ENCODE results near the gene CLN6.
"Not testable (repeated sequence)": the region's sequence is repeated elsewhere in the genome, so short reads cannot be mapped to it uniquely, and the experiment has no call there.

The CLN6 gene

DNA sequence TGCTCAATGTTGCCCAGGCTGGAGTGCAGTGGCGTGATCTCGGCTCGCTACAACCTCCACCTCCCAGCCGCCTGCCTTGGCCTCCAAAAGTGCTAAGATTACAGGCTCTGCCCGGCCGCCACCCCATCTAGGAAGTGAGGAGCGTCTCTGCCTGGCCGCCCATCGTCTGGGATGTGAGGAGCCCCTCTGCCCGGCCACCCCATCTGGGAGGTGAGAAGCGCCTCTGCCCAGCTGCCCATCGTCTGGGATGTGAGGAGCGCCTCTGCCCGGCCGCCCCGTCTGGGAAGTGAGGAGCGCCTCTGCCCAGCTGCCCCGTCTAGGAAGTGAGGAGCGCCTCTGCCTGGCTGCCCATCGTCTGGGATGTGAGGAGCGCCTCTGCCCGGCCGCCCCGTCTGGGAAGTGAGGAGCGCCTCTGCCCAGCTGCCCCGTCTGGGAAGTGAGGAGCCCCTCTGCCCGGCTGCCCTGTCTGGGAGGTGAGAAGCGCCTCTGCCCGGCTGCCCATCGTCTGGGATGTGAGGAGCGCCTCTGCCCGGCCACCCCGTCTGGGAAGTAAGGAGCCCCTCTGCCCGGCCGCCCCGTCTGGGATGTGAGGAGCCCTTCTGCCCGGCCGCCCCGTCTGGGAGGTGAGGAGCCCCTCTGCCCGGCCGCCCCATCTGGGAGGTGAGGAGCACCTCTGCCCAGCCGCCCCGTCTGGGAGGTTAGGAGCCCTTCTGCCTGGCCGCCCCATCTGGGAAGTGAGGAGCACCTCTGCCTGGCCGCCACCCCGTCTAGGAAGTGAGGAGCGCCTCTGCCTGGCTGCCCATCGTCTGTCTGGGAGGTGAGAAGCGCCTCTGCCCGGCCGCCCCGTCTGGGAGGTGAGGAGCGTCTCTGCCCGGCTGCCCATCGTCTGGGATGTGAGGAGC is 7.7 kb downstream of the CLN6 start:
- DNase-seq: not testable (repeated sequence)

DNA sequence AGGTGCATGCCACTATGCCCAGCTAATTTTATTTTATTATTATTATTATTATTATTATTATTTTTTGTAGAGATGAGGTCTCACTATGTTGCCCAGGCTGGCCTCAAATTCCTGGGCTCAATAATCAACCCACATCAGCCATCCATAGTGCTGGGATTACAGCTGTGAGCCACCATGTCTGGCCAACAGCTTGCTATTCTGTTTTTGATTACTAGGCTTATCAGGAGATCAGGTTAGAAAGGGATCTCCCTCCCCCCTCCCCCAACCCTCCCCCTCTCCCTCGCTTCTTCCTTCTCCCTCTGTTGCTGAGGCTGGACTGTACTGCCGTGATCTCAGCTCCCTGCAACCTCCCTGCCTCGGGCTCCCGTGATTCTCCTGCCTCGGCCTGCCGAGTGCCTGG is 8.6 kb downstream of the CLN6 start:
- no peak for DNase-seq

DNA sequence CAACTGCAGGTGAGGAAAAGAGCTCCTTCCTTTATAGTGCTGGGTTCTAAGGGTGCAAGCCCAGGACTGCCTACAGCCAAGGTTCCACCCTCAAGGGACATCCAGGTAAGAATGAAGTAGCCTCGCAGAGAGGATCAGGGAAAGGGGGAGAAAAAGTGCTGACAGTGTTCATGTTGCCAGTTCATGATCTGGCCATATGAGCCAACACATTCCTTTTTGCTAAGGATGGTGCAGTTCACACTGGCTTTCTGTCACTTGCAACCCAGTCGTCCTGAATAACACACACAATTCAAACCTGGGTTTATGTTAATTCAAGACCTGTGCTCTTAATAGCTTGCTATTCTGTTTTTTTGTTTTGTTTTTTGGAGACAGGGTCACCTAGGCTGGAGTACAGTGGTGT is 9.0 kb downstream of the CLN6 start:
- DNase-seq: no peak

DNA sequence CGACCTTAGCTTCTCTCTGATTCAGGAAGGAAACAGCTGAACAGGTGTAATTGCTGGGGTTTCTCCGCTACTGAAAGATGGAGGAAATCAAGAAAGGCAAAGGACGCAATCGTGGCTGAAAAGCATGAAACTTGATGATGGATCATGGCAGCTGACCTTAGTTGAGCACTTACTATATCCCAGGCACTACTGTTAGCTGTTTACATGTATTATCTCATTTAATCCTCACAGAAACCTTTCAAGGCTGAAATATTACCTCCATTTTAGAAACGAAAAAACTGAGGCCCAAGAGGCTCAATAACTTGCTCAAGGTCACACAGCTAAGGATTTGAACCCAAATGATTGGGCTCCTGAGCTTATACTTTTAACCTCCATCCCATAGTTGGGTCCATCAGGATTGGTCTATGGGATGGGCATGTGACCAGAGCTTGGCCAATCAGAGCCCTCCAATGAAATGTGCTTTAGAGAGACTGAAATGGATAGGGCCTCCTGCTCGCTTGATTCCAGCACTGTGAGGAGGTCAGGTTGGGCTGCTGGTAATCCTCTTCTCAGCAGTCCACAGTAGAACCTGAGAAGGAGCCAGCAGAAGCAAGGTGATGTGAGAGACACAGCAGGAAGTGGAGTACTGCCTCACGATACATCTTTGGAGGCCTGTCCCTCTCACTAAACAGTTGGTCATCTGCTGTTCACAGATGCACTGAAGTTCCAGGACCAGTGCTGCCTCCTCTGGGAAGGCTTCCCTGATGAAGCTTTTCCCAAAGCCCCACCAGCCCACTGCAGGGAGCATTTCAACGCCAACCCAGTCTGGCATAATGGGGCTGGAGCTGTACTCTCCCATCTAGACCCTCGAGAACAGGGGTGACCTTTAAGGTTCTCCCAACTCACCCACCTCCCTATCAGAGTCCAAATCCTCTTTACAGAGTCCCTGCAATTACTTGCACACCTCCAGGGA is 10.4 kb downstream of the CLN6 start:
- DNase-seq: no peak

DNA sequence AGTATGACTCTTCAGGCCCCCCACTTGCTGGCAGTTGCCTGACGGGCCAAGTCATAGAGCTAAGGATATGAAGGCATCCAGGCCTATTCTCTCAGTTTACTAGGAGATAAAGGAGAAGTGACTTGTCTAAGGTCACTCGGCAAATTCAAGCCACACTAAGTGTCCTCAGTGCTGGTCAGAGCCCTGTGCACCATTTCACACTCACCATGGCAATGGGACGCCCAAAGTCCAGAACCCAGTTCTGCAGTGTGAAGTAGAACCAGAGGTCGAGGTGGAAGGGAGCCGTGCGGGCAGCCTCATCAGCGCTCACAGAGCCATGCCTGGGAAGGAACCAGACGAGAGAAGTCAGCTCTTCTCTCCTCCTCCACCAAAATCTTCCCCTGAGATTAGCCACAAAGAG is 11.2 kb downstream of the CLN6 start:
- no peak for DNase-seq

DNA sequence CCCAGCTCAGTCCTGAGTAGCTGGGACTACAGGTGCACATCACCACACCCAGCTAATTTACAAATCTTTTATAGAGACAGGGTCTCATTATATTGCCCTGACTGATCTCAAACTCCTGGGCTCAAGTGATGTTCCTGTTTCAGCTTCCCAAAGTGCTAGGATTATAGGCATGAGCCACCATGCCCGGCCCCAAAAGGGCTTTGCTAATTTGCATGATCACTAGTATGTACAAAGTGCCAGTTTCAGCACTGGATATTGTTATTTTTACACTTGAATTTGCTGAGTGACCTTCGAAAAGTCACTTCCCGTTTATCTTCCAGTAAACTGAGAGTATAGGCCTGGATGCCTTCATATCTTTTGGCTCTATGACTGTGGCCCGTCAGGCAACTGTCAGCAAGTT is 12.2 kb downstream of the CLN6 start:
- DNase-seq: no peak

DNA sequence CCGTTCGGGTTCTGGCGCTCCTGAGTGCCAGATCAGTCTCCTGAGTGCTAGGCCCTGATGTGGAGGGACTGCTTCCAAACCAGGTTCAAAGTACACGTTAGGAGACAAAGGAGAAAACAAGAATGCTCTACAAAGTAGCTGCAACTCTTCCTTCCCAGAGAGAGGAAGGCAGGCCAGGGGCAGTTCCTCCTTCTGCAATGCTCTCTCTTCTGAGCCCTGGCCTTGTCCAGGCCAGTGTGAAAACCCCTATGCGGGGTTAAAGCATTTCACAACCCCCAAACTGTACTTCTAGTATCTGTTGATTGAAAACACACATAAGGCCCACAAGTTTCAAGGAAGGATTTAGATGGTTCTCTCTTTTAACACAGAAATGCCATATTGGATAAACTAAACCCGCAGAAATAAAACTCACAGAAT is 14.7 kb downstream of the CLN6 start:
- no peak for DNase-seq

DNA sequence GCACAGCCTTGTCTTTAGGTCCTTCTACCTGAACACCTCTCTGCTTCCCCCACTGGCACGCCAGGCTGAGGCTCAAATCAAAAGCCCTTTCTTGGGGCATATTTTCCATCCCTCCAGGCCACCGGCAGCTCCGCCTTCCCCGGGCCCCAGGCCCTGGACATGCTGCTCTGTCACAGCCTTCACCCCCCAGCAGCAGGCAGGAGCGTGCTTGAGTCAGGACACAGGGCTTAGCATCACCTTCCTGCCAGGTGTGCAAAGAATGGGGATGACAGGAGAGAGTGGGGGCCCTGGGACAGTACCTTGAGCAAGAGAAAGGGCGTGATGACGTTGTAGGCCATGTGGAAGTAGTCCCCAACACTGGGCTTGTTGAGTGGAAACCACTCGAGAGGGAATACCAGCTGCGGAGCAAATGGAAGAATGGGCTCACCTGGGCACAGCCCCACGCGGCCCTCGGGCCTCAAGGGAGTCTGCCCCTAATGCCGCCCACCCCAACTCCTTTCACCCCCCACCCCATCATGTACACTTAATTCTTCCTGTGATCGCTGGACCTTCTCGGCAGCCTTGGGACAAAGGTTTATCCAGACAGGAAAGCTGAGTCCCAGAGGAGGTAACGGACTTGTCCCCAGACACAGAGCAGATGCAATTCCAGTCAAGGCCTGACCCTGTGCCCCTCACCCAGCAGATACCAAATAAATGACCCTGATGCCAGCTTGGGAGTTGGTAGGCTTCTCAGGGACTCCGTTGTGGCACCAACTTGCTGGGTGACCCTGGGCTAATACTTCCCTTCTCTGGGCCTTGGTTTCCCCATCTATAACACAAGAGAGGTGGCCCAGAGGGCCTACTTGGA is 15.3 kb downstream of the CLN6 start:
- no peak for DNase-seq

DNA sequence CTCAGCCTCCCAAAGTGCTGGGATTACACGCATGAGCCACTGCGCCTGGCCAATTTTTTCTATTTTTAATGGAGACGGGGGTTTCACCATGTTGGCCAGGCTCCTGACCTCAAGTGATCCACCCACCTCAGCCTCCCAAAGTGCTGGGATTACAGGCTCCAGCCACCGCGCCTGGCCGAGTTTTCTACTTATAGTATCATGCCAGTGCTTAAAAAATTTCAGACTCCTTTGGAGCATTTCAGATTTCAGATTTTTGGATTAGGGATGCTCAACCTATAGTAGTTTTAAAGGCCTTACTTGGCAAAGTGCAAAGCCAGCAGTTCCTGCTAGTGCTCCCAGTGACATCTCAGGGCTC is 16.1 kb downstream of the CLN6 start:
- DNase-seq: not testable (repeated sequence)

DNA sequence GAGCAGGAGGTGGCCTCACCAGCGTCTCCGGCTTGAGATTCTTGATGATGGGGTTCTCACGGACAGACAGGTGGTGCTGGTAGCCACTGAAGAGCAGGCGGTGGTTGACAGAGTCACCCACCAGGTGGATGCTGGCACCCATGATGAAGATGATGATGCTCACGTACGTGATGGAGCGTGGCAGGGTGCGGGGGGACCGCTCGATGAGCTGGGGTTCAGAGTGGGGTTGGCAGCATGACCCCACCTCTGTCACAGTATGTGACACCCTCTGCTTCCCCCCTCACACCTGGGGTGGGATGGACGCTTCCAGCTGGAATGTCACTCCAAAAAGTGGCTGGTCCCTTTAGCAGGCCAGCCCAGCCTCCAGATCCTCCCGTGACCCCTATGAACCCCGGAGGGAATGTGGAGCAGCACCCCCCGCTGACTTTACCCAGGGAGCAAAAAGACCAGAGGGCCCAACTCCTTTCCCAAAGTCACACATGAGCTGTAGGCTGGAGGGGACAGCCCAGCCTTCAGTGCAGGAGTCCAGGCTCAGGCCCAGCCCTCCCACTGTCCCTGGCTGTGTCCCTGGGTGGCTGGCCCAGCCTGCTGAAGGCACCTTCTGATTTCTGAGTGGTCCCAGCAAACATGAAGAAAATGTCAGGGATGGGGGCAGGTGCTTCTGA is 17.7 kb downstream of the CLN6 start:
- DNase-seq: no peak

DNA sequence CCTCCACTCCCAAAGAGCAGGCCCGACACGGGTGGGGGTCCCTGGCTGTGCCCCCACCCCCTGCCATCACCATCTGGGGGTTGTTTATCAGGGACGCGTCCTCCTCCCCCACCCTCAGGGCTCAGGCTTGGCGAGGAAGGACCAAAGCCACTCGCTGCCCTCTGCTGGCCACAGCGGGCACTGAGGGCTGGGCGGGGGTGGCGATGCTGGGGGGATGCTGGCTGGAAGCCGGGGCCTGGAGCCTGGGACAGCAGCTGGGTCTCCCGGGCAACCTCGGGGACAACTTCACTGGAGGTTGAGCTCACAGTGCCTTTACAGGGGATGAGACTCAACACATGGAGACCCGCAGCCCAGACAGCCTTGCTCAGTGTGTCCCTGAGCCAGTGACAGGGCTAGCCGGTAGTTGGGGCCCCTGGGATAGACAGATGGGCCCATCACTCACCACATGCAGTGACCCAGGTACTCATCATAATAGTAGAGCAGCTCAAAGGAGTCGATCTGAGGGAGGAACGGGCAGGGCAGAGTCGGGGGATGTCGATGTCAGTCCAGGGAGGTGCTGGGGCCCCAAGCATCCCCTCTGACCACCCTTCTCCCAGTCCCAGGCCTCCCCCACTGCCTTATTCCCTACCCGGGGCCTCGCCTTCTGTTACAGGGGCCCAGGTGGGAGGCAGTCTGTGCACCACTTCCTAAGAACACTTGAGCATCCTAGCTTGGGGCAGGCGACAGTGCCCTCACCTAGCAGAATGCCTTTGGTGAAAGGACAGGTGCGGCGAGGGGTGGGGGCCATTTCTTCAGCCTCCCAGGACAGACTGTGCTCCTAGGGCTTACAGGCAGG is 18.5 kb downstream of the CLN6 start:
- peak; percentile 36 to 66 for DNase-seq

DNA sequence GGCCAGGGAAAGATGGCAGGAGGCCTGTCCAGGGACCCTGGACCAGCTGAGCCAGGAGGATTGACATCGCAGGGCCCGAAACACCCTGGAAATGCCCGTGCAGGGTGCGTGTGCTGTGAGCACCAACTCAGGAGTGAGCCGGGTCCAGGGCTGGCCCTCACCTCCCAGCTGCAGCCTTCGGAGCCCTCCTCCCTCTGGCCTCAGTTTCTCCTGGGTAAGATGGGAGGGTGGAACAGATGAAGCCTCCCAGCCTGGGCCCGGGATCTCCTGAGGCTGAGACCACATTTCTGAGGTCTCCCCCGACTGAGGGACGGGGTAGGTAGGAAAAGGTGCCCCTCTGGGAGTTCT is 19.1 kb downstream of the CLN6 start:
- DNase-seq: no peak

DNA sequence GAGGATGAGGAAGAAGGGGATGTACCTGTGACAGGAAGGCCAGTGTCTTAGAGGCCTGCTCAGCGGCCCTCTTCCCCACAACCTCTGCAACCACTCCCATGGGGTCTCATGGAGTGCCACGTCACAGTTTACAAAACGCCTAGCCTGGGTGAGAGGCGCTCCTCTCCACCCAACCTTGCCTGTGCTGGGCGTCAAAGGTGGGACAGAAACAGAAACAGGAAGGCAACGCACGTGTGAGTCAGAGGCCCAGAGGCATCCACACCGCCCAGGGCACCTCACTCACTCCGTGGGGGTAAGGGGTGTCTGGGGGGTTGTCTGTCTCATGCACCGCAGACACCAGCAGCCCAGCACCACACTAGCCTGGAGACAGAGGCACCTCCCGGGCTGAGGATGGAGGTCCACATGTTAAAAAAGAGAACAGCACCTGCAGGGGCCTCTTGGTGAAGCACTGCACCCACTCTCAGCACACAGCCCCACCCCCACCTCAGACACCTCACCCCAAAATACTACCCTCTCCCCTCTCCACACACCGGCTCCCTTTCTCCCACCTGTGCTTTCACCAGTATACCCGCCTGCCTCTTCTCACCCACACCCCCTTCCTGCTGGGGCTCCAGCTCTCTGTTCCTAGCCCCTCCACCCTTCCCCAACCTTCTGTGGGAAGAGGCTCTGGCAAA is 19.7 kb downstream of the CLN6 start:
- DNase-seq: no peak

DNA sequence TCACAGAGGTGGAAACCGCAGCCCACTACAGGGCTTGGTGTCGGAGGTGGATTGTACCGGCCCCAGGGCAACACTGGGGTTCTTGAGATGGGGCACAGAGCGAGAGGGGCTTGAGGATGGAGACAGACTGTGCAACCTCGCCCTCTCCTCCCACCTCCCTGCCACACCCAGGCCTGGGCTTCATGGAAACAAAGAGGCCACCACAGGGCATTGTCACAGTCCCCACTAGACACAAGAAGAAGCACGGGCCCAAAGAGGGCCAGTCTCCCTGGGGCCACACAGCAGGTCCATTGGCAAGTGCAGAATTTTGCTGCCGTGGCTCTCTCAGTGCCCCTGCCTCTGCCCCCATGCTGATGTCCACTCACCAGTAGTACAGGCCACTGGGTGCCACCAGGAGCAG is 20.3 kb downstream of the CLN6 start:
- DNase-seq: no peak

DNA sequence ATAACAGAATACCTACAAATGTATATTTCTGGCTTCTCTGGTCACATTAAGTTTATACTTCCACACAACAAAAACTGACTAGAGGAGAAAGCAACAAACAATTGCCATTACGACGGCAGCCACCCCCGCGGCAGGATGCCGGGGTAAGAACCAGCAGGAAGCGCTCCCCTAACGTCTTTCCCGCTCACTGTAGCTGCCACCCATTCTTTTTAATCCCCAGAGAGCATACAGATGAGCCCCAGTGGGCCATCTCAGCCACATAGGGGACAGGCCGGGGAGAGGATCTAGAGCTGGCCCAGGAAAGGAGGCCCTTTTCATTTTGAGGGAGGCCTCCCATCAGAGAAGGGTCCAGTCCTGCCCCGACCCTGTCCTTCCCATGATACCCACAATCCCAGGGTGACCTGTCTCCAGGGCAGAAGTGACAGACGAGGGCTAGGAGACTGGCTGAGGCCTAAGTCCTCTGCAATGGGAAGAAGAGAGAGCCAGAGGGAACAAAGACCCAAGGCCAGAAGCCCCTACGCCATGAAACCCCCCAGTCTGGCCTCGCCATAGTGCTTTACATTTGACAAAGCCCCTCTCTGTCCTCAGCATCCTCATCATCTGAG is 20.8 kb downstream of the CLN6 start:
- no peak for DNase-seq

DNA sequence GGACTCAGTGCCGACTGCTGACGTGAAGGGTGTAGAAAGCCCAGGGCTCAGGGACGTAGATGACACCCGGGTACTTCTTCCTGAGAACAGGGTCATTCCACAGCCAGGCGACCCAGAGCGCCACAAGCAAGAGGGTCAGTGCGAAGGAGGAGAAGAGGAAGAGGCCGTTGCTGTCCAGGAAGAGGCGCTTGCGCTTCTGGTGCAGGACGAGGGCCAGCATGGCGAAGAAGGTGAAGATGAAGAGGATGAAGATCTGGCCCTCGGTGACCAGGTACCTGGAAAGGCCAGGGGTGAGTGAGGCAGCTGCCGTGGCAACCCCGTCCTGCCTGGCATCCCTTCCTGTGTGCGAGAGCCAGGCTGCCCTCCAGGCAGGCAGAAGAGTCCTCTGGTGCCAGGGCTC is 21.4 kb downstream of the CLN6 start:
- DNase-seq: no peak

DNA sequence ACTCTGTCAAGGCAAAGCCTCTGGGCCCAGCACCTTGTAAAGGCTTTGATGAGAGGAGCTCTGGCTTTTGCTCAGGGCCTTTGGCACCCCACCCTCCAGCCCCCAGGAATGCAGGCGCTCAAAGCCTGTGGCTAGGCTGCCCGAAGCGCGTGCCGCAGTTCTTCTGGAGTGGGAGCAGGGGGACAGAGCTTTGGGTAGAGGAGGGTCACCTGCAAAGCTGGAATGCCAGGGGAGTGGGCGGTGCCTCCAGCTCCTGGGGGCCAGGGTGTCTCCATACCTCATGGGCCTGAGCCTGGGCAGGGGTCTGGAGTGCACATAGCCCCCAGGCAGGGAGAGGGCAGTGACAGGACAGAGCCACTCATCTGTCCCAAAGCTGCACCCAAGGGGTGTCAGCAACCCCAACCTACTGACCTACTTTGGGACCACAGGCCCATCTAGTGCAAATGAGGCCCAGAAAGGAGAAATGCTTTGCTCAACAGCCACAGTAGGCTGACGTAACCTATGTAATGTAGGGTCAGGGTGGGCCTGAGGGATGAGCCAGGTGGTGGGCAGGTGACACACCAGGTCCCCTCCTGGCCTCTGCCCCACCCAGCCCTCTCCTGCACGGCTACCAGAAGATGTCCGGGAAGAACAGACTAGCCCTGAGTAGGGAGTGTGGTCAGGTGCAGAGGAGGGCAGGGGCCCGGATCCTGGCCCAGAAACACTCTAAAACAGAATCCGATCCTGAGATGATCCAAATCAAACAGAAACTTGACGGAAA is 22.2 kb downstream of the CLN6 start:
- no peak for DNase-seq

DNA sequence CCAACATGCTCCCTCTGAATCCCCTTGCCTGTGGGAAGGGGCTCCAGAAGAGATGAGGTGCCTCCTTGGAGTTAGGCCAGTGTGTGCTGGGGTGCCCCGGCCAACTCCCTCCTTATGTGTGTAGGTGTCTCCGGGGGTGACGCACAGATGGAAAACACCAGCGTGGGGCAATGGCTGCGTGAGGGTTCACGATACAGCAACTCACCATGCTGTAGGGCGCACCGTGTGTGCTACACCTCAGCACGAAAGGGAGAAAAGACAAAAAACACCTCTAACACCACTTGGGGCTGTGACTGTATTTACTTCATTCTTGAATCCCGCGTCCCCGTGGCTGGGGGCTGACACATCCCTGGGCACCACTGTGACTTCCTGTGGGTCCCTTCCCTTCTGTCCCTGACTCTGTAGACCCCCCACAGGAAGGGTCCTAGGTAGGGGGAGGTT is 22.8 kb downstream of the CLN6 start:
- DNase-seq: no peak

DNA sequence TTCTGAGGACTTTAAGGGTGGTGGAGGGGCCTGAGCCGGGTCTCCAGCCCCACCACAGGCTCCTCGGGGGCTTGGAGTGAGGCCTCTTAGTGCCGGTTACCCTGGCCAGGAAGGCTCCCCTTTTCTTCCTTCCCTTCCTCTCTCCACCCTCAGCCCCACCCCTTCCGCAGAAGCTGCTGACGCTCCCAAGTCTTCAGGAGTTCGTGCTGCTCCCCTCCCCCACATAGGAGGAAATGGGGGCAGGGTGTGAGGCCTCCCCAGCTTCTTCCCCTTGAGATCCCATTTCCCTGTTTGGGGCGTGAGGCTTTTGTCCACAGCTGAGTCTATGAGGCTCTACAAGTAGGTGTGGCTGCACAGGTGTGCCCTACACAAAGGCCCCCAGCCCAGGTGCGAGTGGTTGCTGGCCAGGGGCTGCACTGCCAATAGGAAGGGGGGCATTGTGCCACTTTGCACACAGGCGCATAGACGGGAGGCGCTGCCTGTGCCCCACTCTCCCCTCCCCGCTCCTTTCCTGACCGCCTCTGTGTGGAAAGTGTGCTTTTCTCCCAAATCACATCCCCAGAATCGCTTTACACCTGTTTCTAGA is 23.5 kb downstream of the CLN6 start:
- DNase-seq: no peak

Data from NCI-H446 (cell line).